ENCODE measurements around the gene FTSJ1.
"Not testable (repeated sequence)": the region's sequence is repeated elsewhere in the genome, so short reads cannot be mapped to it uniquely, and the experiment has no call there.

The FTSJ1 gene

GRCh38 chrX:48516285-48516684, 40.3 kb downstream of the FTSJ1 start:
- no peak for DNase-seq (ENCODE audit: low read depth)
- TF ChIP-seq CTCF (conservative IDR thresholded peaks at IDR 0.05; ENCODE audit: low read depth, low read length) = no peak
- H3K4me3 ChIP-seq (ENCODE audit: low read depth, low read length) = no peak overlapping the region

DNA sequence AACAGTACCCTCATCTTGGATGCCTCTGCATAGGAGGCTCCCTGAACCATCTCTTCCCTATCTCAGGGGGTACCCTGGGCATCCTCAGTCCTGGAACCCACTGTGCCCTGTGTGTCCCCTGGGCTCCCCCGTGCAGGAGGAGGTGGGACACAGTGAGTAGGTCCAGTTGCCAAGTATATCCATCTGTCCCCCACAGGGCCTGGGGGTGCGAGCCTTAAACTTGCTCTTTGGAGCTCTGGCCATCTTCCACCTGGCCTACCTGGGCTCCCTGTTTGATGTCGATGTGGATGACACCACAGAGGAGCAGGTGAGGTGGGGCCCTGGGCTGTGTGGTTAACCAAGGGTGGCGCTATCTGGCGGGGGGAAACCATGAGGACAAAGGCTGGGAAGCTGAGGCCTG, 41.0 kb downstream of the FTSJ1 start:
- no peak for TF ChIP-seq CTCF (conservative IDR thresholded peaks at IDR 0.05; ENCODE audit: low read depth, low read length)
- H3K4me3 ChIP-seq (ENCODE audit: low read depth, low read length) = no peak overlapping the region
- DNase-seq (ENCODE audit: low read depth) = no peak

GRCh38 chrX:48519481-48519880, 43.5 kb downstream of the FTSJ1 start:
- H3K4me3 ChIP-seq (ENCODE audit: low read depth, low read length); DNase-seq (ENCODE audit: low read depth): not testable (repeated sequence)

DNA sequence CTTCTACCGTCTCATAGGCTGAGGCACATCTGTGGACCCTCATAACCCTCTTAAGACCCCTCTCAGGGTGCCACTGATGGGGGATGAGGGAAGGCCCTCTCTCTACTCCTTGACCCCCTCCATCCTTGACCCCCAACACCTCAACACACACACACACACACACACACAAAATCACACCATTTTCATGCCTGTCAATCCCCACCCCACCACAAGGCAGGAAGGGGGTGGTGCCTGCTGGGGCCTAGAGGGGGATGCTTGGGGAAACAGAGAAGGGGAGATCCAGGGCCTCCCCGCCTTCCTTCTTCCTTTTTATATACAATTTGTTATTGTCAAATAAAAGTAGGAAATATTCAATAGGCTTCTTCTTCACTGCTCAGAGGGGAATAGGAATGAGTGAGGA, 44.5 kb downstream of the FTSJ1 start:
- DNase-seq (ENCODE audit: low read depth) = no peak
- H3K4me3 ChIP-seq (ENCODE audit: low read depth, low read length) = no peak overlapping the region
- TF ChIP-seq CTCF (conservative IDR thresholded peaks at IDR 0.05; ENCODE audit: low read depth, low read length) = no peak

DNA sequence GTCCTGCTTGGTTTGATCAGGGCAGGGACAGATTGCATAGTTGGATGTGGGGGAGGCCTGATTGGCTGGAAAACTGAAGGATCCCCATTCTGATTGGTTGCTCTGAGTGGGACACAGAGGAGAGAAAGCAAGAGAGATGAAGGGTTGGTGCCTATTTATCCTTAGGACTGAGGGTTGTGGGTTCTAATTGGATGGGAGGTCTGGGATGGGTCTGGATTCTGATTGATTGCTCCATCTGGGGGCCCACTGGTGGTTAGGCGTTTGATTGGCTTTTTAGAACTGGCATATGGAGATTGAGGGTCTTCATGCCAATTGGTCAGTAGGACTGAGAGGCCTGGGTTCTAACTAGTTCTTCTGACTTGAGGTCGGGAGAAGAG, 45.0 kb downstream of the FTSJ1 start:
- no peak for TF ChIP-seq CTCF (conservative IDR thresholded peaks at IDR 0.05; ENCODE audit: low read depth, low read length)
- DNase-seq (ENCODE audit: low read depth) = no peak
- peak overlapping the region; percentile 60 for H3K4me3 ChIP-seq (ENCODE audit: low read depth, low read length)

DNA sequence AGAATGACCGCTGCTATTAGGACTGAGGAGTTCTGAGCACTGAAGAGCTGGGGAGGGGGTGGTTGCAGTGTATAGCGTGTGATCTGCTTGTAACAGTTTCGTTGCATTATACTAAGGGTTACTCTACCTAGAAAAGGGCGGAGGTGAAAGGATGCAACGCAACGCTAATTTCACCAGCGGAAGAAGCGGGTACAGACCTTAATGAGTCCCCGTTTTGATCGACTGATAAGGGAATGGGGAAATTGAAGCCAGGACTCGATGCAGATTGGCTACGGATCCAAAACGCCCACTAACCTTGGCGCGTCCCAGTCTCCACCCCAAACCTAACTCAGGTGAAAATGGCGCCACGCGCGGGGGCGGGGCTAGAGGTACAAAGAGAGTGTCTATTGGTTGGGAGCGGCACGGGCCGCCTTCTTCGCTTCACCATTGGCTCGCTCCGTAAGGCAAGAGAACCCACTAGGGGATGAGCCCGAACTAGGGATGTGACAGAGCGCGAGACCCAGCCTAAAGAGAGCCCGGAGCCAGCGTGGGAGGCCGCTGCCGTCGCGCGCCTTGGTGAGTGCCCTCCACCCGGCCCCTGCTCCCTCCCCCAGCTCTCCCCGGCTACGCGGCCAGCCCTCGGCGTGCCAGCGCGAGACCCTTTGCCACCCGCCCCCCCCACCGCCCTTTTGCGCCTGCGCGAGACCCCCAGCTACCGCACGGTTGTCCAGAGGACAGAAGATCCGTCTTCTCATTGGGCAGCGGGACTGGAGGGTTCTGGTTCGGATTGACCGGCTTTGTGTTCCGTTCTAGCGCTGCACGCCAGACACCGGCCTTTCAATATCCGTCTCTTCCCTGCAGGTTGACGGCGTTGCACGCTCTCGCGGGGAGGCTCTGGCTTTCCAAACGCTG, 45.6 kb downstream of the FTSJ1 start, which contains the start of gene EBP:
Gene EBP (plus strand): TSS at position 456 of the 891 bp plus-strand sequence. CDS start 1,964 bp downstream, outside the sequence.
- TF ChIP-seq CTCF (conservative IDR thresholded peaks at IDR 0.05; ENCODE audit: low read depth, low read length) = no peak
- DNase-seq (ENCODE audit: low read depth) = peak; percentile 88
- H3K4me3 ChIP-seq (ENCODE audit: low read depth, low read length) = peak within 1 kb of the TSS; percentile 60

DNA sequence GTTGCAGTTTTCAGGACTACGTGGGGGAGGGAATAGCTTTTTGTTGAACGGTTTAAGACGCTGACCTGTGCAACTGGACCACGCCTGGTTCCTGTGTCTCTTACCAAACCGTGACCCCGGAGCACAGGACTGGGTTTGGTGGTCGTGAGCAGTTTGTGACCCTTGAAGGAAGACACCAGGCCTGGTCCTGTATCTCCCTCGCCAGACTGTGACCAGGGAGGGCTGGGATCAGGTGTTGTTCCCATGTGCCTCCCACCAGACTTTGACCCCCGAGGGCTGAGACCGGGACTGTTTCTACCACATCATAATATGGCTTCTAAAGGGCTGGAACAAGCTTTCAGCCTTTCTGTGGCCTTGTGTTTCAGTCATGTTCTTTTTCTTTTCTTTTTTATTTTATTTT, 46.3 kb downstream of the FTSJ1 start:
- no peak for TF ChIP-seq CTCF (conservative IDR thresholded peaks at IDR 0.05; ENCODE audit: low read depth, low read length)
- no peak for DNase-seq (ENCODE audit: low read depth)

More for the DNA sequence above, 46.3 kb downstream of the FTSJ1 start:
- H3K4me3 ChIP-seq (ENCODE audit: low read depth, low read length) = peak overlapping the region; percentile 60

Measured in choroid plexus epithelial cell (primary cell).